ENCODE data around the gene KCNK5.

GRCh38 chr6:39243809-39244208, 14.5 kb upstream of the KCNK5 start:
- no peak for TF ChIP-seq CTCF (IDR thresholded peaks at IDR 0.05)
- no peak for TF ChIP-seq ZFX (IDR thresholded peaks at IDR 0.05; ENCODE audit: borderline replicate concordance)
